Choroid plexus epithelial cell (primary cell): ENCODE measurements around the gene ANXA9.
A peak's percentile ranks its signal among the peaks of the same experiment; 100 is the strongest.

ENCODE experiments used
- DNase-seq: peaks from one replicate; pipeline ENCODE4 v3.0.0-alpha.2; 2010; ENCODE audit warnings: low read depth
- H3K4me3 ChIP-seq: 2 replicates; pipeline ENCODE4 v1.5.1; 2011; ENCODE audit warnings: low read depth, mild to moderate bottlenecking, control low read depth, low read length, moderate library complexity
- CTCF ChIP-seq: conservative IDR thresholded peaks from 2 replicates; pipeline ENCODE4 v1.5.1; 2011; ENCODE audit warnings: low read depth, mild to moderate bottlenecking, control low read depth, inconsistent platforms, low read length, moderate library complexity

The ANXA9 gene

GRCh38 chr1:151009674-151010345 is 27.7 kb downstream of the ANXA9 start:
- no peak for DNase-seq
- TF ChIP-seq CTCF = no peak
- H3K4me3 ChIP-seq = no peak overlapping the region

DNA sequence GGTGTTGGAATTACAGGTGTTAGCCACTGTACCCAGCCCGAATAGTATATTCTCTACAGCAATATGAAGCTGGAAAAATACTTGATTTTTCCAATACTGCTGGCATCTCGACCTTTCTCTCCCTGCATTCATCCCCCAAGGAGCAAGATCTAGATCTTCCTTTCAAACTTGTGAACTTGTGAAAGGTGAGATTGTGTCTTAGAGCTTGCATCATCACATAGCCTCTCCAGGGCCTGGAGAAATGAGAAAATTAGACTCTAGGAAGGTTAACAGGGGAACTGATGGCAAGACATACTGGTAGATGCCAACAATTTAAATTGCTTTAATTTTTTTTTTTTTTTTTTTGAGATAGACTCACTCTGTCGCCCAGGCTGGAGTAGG is 28.2 kb downstream of the ANXA9 start:
- no peak for TF ChIP-seq CTCF
- DNase-seq = no peak
- no peak overlapping the region for H3K4me3 ChIP-seq

DNA sequence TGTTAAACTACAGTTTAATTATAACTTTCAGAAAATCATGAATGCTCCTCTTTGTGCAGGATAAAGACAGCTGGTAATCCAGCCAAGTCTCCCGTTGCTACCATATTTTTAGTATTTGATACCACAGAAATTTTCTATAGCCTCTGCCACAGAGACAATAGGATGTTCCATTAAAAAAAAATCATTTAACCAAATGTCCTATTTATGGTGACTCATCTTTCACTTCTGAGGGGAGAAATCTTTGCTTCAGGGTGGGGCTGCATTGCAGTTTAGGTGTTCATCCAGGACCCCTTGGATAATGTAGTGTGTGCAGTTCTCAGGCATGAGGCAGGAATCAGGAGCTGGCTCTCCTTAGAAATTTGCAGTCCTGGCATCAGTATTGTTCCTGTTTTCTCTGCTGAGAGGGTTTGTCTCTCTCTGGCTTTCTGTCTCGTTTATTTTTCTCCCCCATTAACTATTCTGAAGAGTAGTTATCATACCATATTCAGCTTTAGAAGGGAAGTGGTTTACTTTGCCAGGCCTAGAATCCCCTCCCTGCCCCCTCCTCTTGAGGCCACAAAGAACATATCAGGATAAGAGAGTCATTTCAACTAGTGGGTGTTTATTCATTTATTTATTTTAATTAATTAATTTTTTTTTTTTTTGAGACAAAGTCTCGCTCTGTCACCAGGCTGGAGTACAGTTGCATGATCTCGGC is 29.2 kb downstream of the ANXA9 start:
- no peak overlapping the region for H3K4me3 ChIP-seq
- no peak for DNase-seq
- no peak for TF ChIP-seq CTCF

- DNase-seq = peak; percentile 88
- no peak for TF ChIP-seq CTCF
- no peak overlapping the region for H3K4me3 ChIP-seq
These were observed 30.8 kb downstream of the ANXA9 start for GRCh38 chr1:151012684-151013471.

DNA sequence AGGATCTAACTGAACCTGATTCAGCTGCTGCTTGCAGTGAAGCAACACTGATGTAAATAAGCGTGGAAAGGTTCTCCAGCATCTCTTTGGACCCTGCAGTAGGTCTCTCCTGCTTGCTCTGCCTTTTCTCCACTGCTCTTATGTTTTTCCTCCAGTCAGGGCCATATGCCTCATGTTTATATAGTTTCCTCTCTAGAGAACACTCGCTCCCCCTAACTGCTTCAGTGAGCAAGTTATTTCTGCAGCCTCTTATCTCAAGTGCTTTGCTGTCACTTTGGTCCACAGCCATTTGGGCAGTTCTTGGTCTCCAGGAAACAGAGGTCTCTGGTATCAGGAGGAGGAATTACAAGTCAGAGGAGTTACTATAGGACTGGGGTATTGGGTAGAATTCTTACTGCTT is 31.4 kb downstream of the ANXA9 start:
- TF ChIP-seq CTCF = peak; percentile 40
- no peak overlapping the region for H3K4me3 ChIP-seq
- DNase-seq = peak; percentile 81

DNA sequence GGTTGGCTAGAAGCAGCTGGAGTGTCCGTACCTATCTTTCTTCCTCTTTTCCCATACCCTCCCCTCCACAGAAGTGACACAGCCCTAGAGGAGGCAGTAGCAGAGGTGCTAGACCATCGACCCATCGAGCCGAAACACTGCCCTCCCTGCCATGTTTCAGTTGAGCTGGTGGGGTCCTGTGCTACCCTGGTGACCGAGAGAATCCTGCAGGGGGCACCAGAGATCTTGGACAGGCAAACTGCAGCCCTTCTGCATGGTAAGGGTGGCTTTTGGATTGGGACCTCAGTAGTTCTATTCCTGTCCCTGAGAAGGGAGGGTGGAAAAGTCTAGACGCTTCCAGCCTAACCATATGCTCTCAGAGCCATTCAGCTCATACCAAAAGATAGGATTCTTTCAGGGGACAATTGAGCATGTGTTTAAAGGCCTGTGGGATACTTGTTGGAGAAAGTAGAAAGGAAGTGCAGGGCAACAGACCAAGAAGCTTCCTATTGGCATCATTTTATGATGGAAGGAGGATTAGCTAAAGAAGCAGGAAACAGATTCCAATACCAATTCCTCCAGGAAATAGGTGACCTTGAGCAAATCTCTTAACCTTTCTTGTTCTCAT is 42.6 kb downstream of the ANXA9 start:
- TF ChIP-seq CTCF = peak; percentile 93
- H3K4me3 ChIP-seq = no peak overlapping the region
- peak; percentile 81 for DNase-seq
